Measurements from ENCODE around the gene TBC1D23. TPM values are rescaled to one million over a fixed set of nuclear protein-coding genes. Genes with fewer than 3 reads are reported as not detected.
"Not testable (repeated sequence)": the region's sequence is repeated elsewhere in the genome, so short reads cannot be mapped to it uniquely, and the experiment has no call there.

The TBC1D23 gene
- polyA plus RNA-seq, 3 donors, result 10.2 to 22.7 (median 12.2) TPM

- intact Hi-C loops (cut with micrococcal nuclease), result no loop called here
These were observed 63.3 kb downstream of the TBC1D23 start for GRCh38 chr3:100324044-100324443.

GRCh38 chr3:100325827-100326226 lies 65.0 kb downstream of the TBC1D23 start:
- Histone ChIP-seq H4K20me1 (ENCODE audit: insufficient read depth, low read length) (no peaks in the 10 kb centered on the region), H3K4me2 (replicated peaks; ENCODE audit: extremely low read depth, low read length, poor library complexity, severe bottlenecking) (no peak overlapping the region), H2AFZ (ENCODE audit: insufficient read depth, low read depth, low read length, poor library complexity, severe bottlenecking) (no peak overlapping the region), H3K4me1 (ENCODE audit: control insufficient read depth in 1 of 2, insufficient read depth in 2 of 2, low read length in 2 of 2) (no peaks in the 10 kb centered on the region), H3K27me3 (ENCODE audit: control insufficient read depth in 2 of 2, insufficient read depth in 2 of 2, low read length in 2 of 2) (no peaks in the 10 kb centered on the region), H3K36me3 (replicated peaks in 1 of 2; ENCODE audit: control insufficient read depth in 1 of 2, insufficient read depth in 2 of 2, low read length in 2 of 2) (peaks cover 31 to 62% of the 10 kb centered on the region in 2 donors), H3K9me3 (replicated peaks in 1 of 2; ENCODE audit: control insufficient read depth in 1 of 2, insufficient read depth in 1 of 2, low read length in 2 of 2) (no peaks in the 10 kb centered on the region), H3K4me3 (replicated peaks in 1 of 3; ENCODE audit: low read depth in 2 of 3, low read length in 3 of 3) (no peak overlapping the region), H3K79me2 (ENCODE audit: insufficient read depth, low read length) (no peaks in the 10 kb centered on the region), H3K27ac (ENCODE audit: low read depth in 1 of 2, low read length in 2 of 2) (no peak overlapping the region), H3K9ac (ENCODE audit: insufficient read depth, low read length, poor library complexity, severe bottlenecking) (no peak overlapping the region)
- peaks cover 0 to 11% (median 4%) of the 10 kb centered on the region in 7 donors for H3K9me3 Mint-ChIP-seq
- no peak for DNase-seq
- peaks cover 0 to 2% (median 0%) of the 10 kb centered on the region in 3 donors for H3K27me3 Mint-ChIP-seq (ENCODE audit: low read depth in 3 of 3)
- peak overlapping the region in 2 of 7 donors; percentile 19 to 76 for H3K27ac Mint-ChIP-seq
- H3K4me1 Mint-ChIP-seq, result no peaks in the 10 kb centered on the region
- no peak for TF ChIP-seq CTCF (IDR thresholded peaks at IDR 0.05)
- H3K4me3 Mint-ChIP-seq, result no peak overlapping the region
- intact Hi-C loops (cut with micrococcal nuclease), result no loop called here
- H3K36me3 Mint-ChIP-seq, result peaks cover 39 to 44% of the 10 kb centered on the region in 2 donors

More at GRCh38 chr3:100324044-100324443, 63.3 kb downstream of the TBC1D23 start:
- Mint-ChIP-seq H3K9me3 (peaks cover 0 to 11% (median 4%) of the 10 kb centered on the region in 7 donors), H3K27ac (no peak overlapping the region), H3K4me3 (no peak overlapping the region), H3K4me1 (no peaks in the 10 kb centered on the region), H3K27me3 (ENCODE audit: low read depth in 3 of 3) (peaks cover 0 to 2% (median 0%) of the 10 kb centered on the region in 3 donors), H3K36me3 (peaks cover 53 to 56% of the 10 kb centered on the region in 2 donors)
- no peak overlapping the region for H3K4me2 ChIP-seq (replicated peaks; ENCODE audit: extremely low read depth, low read length, poor library complexity, severe bottlenecking)
- no peak overlapping the region for H2AFZ ChIP-seq (ENCODE audit: insufficient read depth, low read depth, low read length, poor library complexity, severe bottlenecking)
- no peaks in the 10 kb centered on the region for H3K4me1 ChIP-seq (ENCODE audit: control insufficient read depth in 1 of 2, insufficient read depth in 2 of 2, low read length in 2 of 2)
- H3K9ac ChIP-seq (ENCODE audit: insufficient read depth, low read length, poor library complexity, severe bottlenecking), result no peak overlapping the region
- H3K27ac ChIP-seq (ENCODE audit: low read depth in 1 of 2, low read length in 2 of 2), result no peak overlapping the region
- DNase-seq, result no peak
- no peaks in the 10 kb centered on the region for H3K9me3 ChIP-seq (replicated peaks in 1 of 2; ENCODE audit: control insufficient read depth in 1 of 2, insufficient read depth in 1 of 2, low read length in 2 of 2)
- no peaks in the 10 kb centered on the region for H3K27me3 ChIP-seq (ENCODE audit: control insufficient read depth in 2 of 2, insufficient read depth in 2 of 2, low read length in 2 of 2)
- no peaks in the 10 kb centered on the region for H4K20me1 ChIP-seq (ENCODE audit: insufficient read depth, low read length)
- no peak for TF ChIP-seq CTCF (IDR thresholded peaks at IDR 0.05)
- H3K4me3 ChIP-seq (replicated peaks in 1 of 3; ENCODE audit: low read depth in 2 of 3, low read length in 3 of 3), result no peak overlapping the region
- H3K36me3 ChIP-seq (replicated peaks in 1 of 2; ENCODE audit: control insufficient read depth in 1 of 2, insufficient read depth in 2 of 2, low read length in 2 of 2), result peaks cover 44 to 79% of the 10 kb centered on the region in 2 donors
- no peaks in the 10 kb centered on the region for H3K79me2 ChIP-seq (ENCODE audit: insufficient read depth, low read length)

GRCh38 chr3:100327377-100327776 lies 66.6 kb downstream of the TBC1D23 start:
- H3K27me3 ChIP-seq (ENCODE audit: control insufficient read depth in 2 of 2, insufficient read depth in 2 of 2, low read length in 2 of 2); H3K4me1 Mint-ChIP-seq; intact Hi-C loops (cut with micrococcal nuclease); H3K4me3 Mint-ChIP-seq; H3K4me2 ChIP-seq (replicated peaks; ENCODE audit: extremely low read depth, low read length, poor library complexity, severe bottlenecking); H3K4me3 ChIP-seq (replicated peaks in 1 of 3; ENCODE audit: low read depth in 2 of 3, low read length in 3 of 3); DNase-seq; H2AFZ ChIP-seq (ENCODE audit: insufficient read depth, low read depth, low read length, poor library complexity, severe bottlenecking); H3K4me1 ChIP-seq (ENCODE audit: control insufficient read depth in 1 of 2, insufficient read depth in 2 of 2, low read length in 2 of 2); H3K9ac ChIP-seq (ENCODE audit: insufficient read depth, low read length, poor library complexity, severe bottlenecking); H3K79me2 ChIP-seq (ENCODE audit: insufficient read depth, low read length); H4K20me1 ChIP-seq (ENCODE audit: insufficient read depth, low read length); H3K27ac Mint-ChIP-seq; H3K27me3 Mint-ChIP-seq (ENCODE audit: low read depth in 3 of 3); H3K9me3 ChIP-seq (replicated peaks in 1 of 2; ENCODE audit: control insufficient read depth in 1 of 2, insufficient read depth in 1 of 2, low read length in 2 of 2); H3K27ac ChIP-seq (ENCODE audit: low read depth in 1 of 2, low read length in 2 of 2): not testable (repeated sequence)
- H3K36me3 Mint-ChIP-seq, result peaks cover 31 to 35% of the 10 kb centered on the region in 2 donors
- peaks cover 0 to 11% (median 4%) of the 10 kb centered on the region in 7 donors for H3K9me3 Mint-ChIP-seq
- H3K36me3 ChIP-seq (replicated peaks in 1 of 2; ENCODE audit: control insufficient read depth in 1 of 2, insufficient read depth in 2 of 2, low read length in 2 of 2), result peaks cover 25 to 50% of the 10 kb centered on the region in 2 donors
- no CpG with 5 or more reads among the region's 5 CpGs for WGBS (ENCODE audit: insufficient coverage)

Measured in CD14-positive monocyte (primary cell).